Type B pancreatic cell (in vitro differentiated cells): ENCODE data around the gene ARAP3. TPM values are rescaled to one million over a fixed set of nuclear protein-coding genes. Genes with fewer than 3 reads are reported as not detected.

Source experiments
- DNase-seq: peaks from one replicate; pipeline ENCODE4 v3.0.0; 2021; ENCODE audit warnings: mixed read lengths; ENCODE audit not compliant: unreplicated experiment; ENCODE audit errors: extremely low spot score
- H3K27ac Mint-ChIP-seq: 2 replicates; pipeline ENCODE4 v1.8.0; 2021; ENCODE audit warnings: mild to moderate bottlenecking, mixed read lengths
- H3K27me3 Mint-ChIP-seq: 2 replicates; pipeline ENCODE4 v1.8.0; 2021; ENCODE audit warnings: mixed read lengths
- H3K36me3 Mint-ChIP-seq: 2 replicates; pipeline ENCODE4 v1.8.0; 2021; ENCODE audit warnings: mixed read lengths
- H3K4me1 Mint-ChIP-seq: one replicate; pipeline ENCODE4 v1.8.0; 2021; ENCODE audit warnings: mixed read lengths; ENCODE audit not compliant: unreplicated experiment
- H3K4me3 Mint-ChIP-seq: 2 replicates; pipeline ENCODE4 v1.8.0; 2021; ENCODE audit warnings: mild to moderate bottlenecking, mixed read lengths
- H3K9me3 Mint-ChIP-seq: 2 replicates; pipeline ENCODE4 v1.8.0; 2021; ENCODE audit warnings: mixed read lengths
- CTCF ChIP-seq: fragments of 200-600 bp; sonication (generic); conservative IDR thresholded peaks from 2 replicates; pipeline ENCODE4 v1.5.0; 2021; ENCODE audit warnings: antibody characterized with exemption, mild to moderate bottlenecking
- total RNA-seq: library from RNA; stranded (reverse); gene quantifications from 2 replicates; pipeline ENCODE4 v1.2.1, GENCODE V29; 2021; ENCODE audit warnings: low replicate concordance

The ARAP3 gene
- total RNA-seq, 1 donor from 2014 or later = 8.4 TPM

GRCh38 chr5:141717043-141717442 is 35.0 kb upstream of the ARAP3 start:
- DNase-seq = no peak
- no peaks in the 10 kb centered on the region for H3K36me3 Mint-ChIP-seq
- peaks cover 16% of the 10 kb centered on the region for H3K27me3 Mint-ChIP-seq
- H3K4me3 Mint-ChIP-seq = no peak overlapping the region
- no peak overlapping the region for H3K27ac Mint-ChIP-seq
- TF ChIP-seq CTCF = no peak
- H3K9me3 Mint-ChIP-seq = no peaks in the 10 kb centered on the region
- peaks cover 21% of the 10 kb centered on the region for H3K4me1 Mint-ChIP-seq

GRCh38 chr5:141716468-141716867 is 34.4 kb upstream of the ARAP3 start:
- Mint-ChIP-seq H3K36me3 (no peaks in the 10 kb centered on the region), H3K4me1 (peaks cover 21% of the 10 kb centered on the region), H3K4me3 (no peak overlapping the region), H3K9me3 (no peaks in the 10 kb centered on the region), H3K27ac (no peak overlapping the region), H3K27me3 (peaks cover 16% of the 10 kb centered on the region)
- no peak for TF ChIP-seq CTCF
- DNase-seq = no peak

- Mint-ChIP-seq H3K4me3 (no peak overlapping the region), H3K9me3 (no peaks in the 10 kb centered on the region), H3K36me3 (no peaks in the 10 kb centered on the region), H3K27me3 (peaks cover 16% of the 10 kb centered on the region), H3K4me1 (peaks cover 21% of the 10 kb centered on the region), H3K27ac (no peak overlapping the region)
- DNase-seq = no peak
- no peak for TF ChIP-seq CTCF
Observed at GRCh38 chr5:141716009-141716408, 34.0 kb upstream of the ARAP3 start.

- TF ChIP-seq CTCF = no peak
- no peaks in the 10 kb centered on the region for H3K36me3 Mint-ChIP-seq
- H3K4me1 Mint-ChIP-seq = peaks cover 21% of the 10 kb centered on the region
Observed at GRCh38 chr5:141715346-141715905, 33.4 kb upstream of the ARAP3 start.

GRCh38 chr5:141714542-141715310 is 32.7 kb upstream of the ARAP3 start:
- no peak overlapping the region for H3K4me3 Mint-ChIP-seq

More at GRCh38 chr5:141715346-141715905, 33.4 kb upstream of the ARAP3 start:
- Mint-ChIP-seq H3K27ac (no peak overlapping the region), H3K4me3 (no peak overlapping the region), H3K27me3 (peaks cover 19% of the 10 kb centered on the region), H3K9me3 (no peaks in the 10 kb centered on the region)
- no peak for DNase-seq

More at GRCh38 chr5:141714542-141715310, 32.7 kb upstream of the ARAP3 start:
- no peak for DNase-seq
- no peaks in the 10 kb centered on the region for H3K9me3 Mint-ChIP-seq
- no peak for TF ChIP-seq CTCF
- no peaks in the 10 kb centered on the region for H3K36me3 Mint-ChIP-seq
- peak overlapping the region; percentile 34 for H3K27ac Mint-ChIP-seq
- peaks cover 24% of the 10 kb centered on the region for H3K4me1 Mint-ChIP-seq
- peaks cover 21% of the 10 kb centered on the region for H3K27me3 Mint-ChIP-seq
